ENCODE results near the gene CDH18.

CDH18 gene

DNA sequence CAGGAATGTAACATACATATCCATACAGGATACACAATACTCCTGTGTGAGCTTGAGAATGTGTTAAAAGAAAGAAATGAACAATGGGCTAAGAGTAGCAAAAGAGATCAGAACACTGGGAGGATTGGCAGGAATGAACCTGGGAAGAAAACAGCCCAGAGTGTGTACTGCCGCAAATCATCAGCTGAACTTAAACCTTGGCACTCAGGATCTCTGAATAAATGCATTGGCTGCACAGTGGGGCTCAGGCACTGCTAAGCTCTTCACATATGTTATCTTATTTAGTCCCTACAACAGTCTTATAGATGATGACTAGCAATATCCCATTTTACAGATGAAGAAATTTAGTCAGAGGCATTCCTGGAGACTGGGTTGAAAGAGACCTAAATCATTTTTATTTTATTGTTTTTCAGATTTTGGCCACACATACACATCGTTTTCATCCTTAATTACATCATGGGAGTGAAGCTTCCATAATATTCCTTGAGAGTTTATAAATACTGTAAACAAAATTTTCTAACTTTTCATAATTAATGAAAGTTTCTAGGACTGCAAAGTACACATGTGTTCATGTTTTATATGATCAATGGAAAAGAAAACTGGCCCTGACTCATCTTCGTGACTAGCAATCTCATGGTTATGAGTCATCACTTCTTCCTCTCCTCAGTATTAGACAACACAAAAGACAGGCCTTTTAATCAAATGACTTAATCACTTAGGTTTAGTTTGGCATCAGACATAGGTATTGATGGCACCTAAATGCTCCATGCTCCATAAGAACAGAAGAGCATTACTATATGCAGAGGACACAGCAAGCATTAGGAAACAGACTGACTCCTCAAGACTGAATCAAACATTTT lies 59.2 kb downstream of the CDH18 start:
- TF ChIP-seq, protein P1, sequence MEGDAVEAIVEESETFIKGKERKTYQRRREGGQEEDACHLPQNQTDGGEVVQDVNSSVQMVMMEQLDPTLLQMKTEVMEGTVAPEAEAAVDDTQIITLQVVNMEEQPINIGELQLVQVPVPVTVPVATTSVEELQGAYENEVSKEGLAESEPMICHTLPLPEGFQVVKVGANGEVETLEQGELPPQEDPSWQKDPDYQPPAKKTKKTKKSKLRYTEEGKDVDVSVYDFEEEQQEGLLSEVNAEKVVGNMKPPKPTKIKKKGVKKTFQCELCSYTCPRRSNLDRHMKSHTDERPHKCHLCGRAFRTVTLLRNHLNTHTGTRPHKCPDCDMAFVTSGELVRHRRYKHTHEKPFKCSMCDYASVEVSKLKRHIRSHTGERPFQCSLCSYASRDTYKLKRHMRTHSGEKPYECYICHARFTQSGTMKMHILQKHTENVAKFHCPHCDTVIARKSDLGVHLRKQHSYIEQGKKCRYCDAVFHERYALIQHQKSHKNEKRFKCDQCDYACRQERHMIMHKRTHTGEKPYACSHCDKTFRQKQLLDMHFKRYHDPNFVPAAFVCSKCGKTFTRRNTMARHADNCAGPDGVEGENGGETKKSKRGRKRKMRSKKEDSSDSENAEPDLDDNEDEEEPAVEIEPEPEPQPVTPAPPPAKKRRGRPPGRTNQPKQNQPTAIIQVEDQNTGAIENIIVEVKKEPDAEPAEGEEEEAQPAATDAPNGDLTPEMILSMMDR (IDR thresholded peaks at IDR 0.05): no peak

DNA sequence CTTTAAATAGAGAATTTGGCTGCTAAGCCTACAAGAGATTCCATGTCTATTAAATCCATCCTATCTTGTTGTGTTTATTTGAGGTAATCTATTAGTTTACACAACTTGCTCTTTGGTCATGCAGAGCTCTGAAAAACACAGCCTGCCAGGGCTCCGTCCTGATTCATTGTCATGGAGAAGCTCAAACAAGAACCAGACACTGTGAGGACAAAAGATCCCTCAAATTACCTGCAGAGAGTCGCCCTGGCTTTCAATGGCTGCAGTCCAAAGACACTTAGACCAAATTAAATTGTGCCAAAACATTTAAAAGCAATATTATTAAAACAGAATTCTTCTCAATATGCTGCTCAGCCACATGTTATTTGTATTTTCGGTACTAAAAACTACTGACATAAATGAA lies 60.1 kb downstream of the CDH18 start:
- TF ChIP-seq, protein P1 (IDR thresholded peaks at IDR 0.05): no peak

DNA sequence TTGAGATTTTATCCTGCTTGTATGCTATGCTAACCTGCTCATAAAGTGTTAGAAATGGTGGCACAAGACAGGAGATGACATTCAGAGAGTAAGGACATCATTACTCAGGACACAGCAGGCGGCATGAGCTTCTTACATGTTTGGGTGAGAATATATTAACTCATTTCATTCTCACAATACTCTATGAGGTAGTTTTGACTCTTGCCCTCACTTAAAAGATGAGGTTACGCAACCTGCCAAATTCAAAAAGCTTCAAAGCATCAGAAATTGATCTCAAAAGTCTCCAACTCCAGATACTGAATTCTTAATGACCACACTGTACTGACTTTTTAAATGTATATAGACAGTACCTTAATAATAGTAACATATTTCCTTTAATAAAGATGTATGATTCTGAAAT lies 60.8 kb downstream of the CDH18 start:
- TF ChIP-seq, protein P1 (IDR thresholded peaks at IDR 0.05): no peak

DNA sequence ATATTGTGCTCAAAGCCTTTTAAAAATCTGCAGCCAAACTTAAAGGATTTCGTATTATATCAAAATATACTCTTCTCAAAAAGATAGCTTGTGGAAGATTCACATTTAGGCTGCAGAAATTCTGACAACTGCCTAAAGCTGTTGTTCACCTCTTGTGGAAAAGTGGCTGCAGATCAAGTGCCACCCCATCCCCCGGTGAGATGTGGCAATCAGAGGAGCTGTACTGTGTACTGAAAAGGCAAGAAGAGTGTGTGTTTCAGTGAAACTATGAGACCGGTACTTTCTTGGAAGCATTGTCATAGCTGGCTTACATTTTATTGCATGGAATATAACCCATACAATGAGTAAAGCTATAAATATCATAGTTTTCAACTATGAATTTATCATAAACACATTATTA lies 64.3 kb downstream of the CDH18 start:
- TF ChIP-seq, protein P1 (IDR thresholded peaks at IDR 0.05): no peak

DNA sequence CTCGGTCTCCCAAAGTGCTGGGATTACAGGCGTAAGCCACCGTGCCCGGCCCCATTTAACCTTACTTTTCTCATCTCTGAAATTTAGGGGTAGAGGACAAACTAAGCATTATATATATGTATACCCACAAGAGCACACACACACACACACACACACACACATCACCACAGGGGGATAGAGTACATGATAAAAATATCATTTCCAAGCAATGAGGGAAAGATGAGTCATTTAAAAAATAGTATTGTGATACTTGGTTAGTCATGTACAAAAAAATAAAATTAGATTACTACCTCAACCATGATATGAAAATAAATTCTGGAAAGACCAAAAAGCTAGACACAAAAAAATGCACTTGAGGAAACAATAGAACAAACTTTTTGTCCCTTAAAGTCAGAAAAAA lies 67.2 kb downstream of the CDH18 start:
- TF ChIP-seq, protein P1 (IDR thresholded peaks at IDR 0.05): no peak

DNA sequence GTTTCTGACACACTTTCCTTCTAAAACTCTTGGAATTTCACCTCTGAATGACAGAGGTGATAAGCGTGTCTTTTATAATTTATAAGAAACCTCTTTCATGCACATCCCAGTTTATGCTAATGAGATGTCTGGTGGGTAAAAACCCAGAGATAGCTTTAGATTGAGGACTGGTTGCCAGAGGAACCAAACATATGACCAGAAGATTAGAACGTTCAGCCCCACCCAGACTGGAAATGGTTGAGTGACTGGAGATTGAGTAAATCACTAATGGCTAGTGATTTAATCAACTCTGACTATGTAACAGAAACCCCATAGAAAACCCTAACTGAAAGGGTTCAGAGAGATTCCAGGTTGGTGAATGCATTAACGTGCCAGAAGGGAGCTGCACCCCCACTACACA lies 69.2 kb downstream of the CDH18 start:
- TF ChIP-seq, protein P1 (IDR thresholded peaks at IDR 0.05): no peak

DNA sequence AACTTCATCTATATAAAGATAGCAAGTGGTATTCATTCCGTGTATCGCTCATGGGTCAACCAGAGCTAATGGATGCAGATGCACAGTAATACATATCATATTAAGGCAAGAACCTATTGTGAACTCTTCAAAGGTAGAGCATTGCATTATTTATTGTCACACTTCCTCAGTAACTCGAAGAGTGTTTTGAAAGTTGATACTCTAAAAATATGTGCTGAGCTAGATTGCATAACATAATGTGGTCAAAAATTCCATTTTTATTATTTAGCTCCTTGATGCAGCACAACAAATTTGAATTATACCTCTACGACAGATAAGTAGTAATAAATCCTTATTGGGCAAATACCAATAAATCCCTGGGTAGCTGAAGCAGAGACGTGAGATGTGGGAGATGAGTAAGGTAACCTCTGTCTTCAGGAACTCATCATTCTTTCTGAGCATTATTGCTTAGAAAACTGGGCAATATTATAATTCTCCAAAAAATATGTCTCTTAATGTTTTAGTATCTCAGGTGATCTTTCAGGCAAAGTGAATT lies 70.3 kb downstream of the CDH18 start:
- TF ChIP-seq, protein P1 (IDR thresholded peaks at IDR 0.05): no peak

Measured in LNCAP (cell line).